ENCODE results near the gene RPL7A.
"Not testable (repeated sequence)": the region's sequence is repeated elsewhere in the genome, so short reads cannot be mapped to it uniquely, and the experiment has no call there.

RPL7A gene

DNA sequence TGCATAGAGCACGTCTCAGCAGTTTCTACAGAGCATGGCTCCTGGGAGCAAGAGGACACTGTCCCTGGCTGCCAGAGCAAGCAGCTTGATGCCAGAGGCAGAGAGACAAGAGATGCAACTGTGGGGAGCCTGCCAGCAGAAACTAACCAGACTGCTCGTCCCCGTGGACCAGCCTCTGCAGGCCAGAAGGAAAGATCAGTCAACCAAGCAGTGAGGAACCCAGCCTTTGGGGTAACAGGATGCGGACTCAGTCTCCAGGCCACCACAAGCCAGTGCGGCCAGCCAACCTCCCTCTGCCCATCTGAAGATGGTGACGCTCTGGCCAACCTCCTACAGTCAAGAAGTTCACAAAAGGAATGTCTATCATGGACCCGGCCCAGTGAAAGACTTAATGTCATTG, 24.1 kb downstream of the RPL7A start:
- H3K4me3 ChIP-seq, result no peak overlapping the region
- no peaks in the 10 kb centered on the region for H3K9me3 ChIP-seq
- no peak overlapping the region for H3K27ac ChIP-seq
- peak in 1 of 2 donors; percentile 33 for DNase-seq
- no peaks in the 10 kb centered on the region for H3K27me3 ChIP-seq
- no peak for TF ChIP-seq CTCF (IDR thresholded peaks at IDR 0.05)
- peaks cover 4 to 21% (median 17%) of the 10 kb centered on the region in 3 donors for H3K36me3 ChIP-seq
- H3K4me1 ChIP-seq, result peaks cover 0 to 85% (median 70%) of the 10 kb centered on the region in 4 donors
- intact Hi-C loops (cut with DNase I; ENCODE audit: low total_unique reads), result no loop called here

DNA sequence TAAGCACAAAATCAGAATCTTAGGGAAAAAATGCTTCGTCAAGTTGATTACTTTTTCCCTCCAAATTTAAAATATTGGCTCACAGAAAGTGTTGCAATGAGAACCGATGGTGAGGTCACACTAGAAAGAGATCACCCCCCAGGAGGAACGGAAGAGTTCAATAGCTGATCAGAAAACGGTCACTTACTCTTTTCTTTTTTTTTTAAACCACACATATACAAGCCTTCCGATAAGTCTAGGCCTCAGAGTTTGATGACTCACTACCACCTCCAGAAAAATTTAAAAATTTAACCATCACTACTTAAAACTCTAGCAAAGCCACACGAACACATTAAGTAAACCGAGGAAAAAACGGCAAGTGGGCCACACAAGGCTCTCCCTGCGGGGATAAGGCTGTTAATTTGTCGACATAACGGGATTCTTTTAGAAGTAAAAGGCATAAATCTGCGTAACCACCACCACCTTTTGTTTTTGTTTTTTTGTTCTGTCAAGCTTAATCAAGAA, 26.6 kb downstream of the RPL7A start:
- DNase-seq, result no peak
- peak overlapping the region; percentile 93 for H3K27ac ChIP-seq
- peaks cover 4 to 16% (median 14%) of the 10 kb centered on the region in 3 donors for H3K36me3 ChIP-seq
- no peaks in the 10 kb centered on the region for H3K9me3 ChIP-seq
- intact Hi-C loops (cut with DNase I; ENCODE audit: low total_unique reads), result loop anchor here (5.0 kb wide), 1 partner anchor 43 kb away; the partner anchor contains the start of gene REXO4
- no peak for TF ChIP-seq CTCF (IDR thresholded peaks at IDR 0.05)
- peaks cover 0 to 61% (median 48%) of the 10 kb centered on the region in 4 donors for H3K4me1 ChIP-seq
- H3K4me3 ChIP-seq, result peak overlapping the region; percentile 94
- no peaks in the 10 kb centered on the region for H3K27me3 ChIP-seq

DNA sequence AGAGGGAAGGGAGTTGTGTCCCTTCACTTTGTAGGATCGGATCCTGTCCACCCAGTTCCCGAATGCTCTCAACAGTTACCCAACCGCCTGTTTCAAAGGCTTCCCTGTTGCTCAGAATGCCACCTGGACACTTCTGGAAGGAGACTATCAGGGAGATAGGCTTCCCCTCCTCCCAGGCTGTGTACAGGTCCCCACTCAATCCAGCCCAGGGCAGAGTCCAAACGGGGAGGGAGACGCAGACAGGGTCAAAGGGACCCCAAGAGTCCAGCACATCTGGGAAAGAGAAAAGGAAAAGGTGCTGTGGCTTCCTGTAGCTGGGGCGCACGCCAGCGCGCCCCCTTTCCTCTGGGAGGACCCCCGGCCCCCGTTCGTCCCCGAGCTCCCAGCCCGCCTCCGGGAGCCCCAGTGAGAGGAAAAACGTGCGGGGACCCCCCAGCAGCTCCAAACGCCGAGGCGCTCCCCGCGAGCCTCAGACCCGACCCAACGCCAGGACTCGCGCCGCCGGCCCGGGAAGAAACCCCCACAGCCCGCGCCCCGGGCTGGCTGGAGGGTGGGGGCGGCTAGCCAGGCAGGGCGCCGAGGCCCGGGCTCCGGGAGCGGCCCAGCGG, 27.2 kb downstream of the RPL7A start:
- peaks cover 4 to 16% (median 14%) of the 10 kb centered on the region in 3 donors for H3K36me3 ChIP-seq
- DNase-seq, result no peak
- H3K4me1 ChIP-seq, result peaks cover 0 to 55% (median 44%) of the 10 kb centered on the region in 4 donors
- H3K4me3 ChIP-seq, result peak overlapping the region; percentile 94
- TF ChIP-seq CTCF (IDR thresholded peaks at IDR 0.05), result no peak
- H3K9me3 ChIP-seq, result no peaks in the 10 kb centered on the region
- intact Hi-C loops (cut with DNase I; ENCODE audit: low total_unique reads), result loop anchor here (5.0 kb wide), 1 partner anchor 42 kb away; the partner anchor contains the start of gene REXO4
- no peaks in the 10 kb centered on the region for H3K27me3 ChIP-seq
- H3K27ac ChIP-seq, result peak overlapping the region; percentile 93

DNA sequence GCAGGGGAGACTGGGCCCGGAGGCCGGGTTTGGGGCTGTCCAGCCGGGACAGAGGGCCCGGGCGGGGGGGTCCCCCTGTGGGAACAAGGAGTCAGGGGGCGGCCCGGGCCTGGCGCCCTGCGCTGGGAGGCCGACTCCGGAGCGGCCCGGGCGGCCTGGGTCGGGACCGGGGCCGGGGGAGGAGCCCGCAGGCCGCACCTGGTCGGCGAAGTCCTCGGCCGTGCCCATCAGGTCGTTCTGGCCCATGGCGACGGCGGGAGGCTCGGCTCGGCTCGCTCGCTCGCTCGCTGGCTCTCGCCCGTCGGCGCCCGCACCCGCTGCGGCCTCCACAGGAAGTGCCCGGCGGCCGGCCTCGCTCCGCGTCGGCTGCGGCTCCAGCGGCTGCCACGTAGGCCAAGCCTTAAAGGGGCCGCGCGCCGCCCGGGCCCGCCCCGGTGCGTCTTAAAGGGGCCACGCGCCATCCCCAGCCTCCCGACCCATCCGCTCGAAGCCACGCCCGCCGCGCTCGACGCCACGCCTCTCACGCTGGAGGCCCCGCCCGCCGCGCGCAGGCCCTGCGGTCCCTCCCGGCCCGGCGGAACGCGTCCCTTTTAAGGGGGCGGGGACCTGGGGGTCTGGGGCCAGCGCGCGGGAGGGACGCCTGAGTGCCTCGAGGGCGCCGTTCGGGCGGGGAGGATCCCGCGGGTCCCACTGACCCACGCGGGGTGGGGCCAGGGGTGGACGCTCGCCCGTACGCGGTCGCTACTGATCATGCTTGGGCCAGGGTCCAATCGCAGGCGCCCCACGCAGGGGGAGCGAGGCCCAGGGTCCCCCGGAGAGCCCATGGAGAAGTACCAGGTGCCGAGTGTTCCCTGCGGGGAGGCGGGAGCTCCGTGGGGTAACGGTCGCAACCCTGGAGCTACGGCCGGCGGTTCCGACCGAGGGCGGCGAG, 28.0 kb downstream of the RPL7A start, which contains the start of the genes STKLD1 and SURF4:
Gene STKLD1, plus strand, starts transcription at position 643 of the 931 bp plus-strand sequence. Its CDS starts 108 bp downstream, at position 751.
Gene SURF4, minus strand, starts transcription at position 337 of the 931 bp plus-strand sequence. Its CDS starts 91 bp downstream, at position 246.
- Histone ChIP-seq H3K9me3 (no peaks in the 10 kb centered on the region), H3K27me3 (no peaks in the 10 kb centered on the region), H3K36me3 (peaks cover 4 to 16% (median 14%) of the 10 kb centered on the region in 3 donors), H3K4me1 (peaks cover 0 to 48% (median 36%) of the 10 kb centered on the region in 4 donors), H3K27ac (peak within 1 kb of the TSS; percentile 93), H3K4me3 (peak within 1 kb of the TSS; percentile 94)
- DNase-seq, result peak; percentile 94 to 97
- intact Hi-C loops (cut with DNase I; ENCODE audit: low total_unique reads), result loop anchor here (5.0 kb wide), 1 partner anchor 41 kb away; the partner anchor contains the start of gene REXO4
- TF ChIP-seq CTCF (IDR thresholded peaks at IDR 0.05), result peak in 1 of 2 experiments; percentile 44

DNA sequence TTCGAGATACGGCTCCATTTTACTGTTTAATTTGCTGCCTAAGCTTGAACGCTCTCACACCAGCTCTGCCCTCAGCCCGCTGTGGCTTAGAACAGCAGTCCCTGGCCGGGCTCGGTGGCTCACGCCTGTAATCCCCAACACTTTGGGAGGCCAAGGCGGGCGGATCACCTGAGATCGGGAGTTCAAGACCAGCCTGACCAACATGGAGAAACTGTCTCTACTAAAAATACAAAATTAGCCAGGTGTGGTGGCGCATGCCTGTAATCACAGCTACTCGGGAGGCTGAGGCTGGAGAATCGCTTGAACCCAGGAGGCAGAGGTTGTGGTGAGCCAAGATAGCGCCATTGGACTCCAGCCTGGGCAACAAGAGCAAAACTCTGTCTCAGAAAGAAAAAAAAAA, 29.3 kb downstream of the RPL7A start:
- H3K36me3 ChIP-seq, result peaks cover 4 to 10% (median 9%) of the 10 kb centered on the region in 3 donors
- H3K27me3 ChIP-seq, H3K9me3 ChIP-seq, H3K4me3 ChIP-seq, H3K27ac ChIP-seq, DNase-seq: not testable (repeated sequence)
- intact Hi-C loops (cut with DNase I; ENCODE audit: low total_unique reads), result loop anchor here (5.0 kb wide), 1 partner anchor 40 kb away; the partner anchor contains the start of gene REXO4
- H3K4me1 ChIP-seq, result peaks cover 0 to 35% (median 24%) of the 10 kb centered on the region in 4 donors

Data from tibial artery (tissue), 4 donors.